Trophoblast cell (in vitro differentiated cells and primary cell): ENCODE data around the gene OPCML.
A peak's percentile ranks its signal among the peaks of the same experiment; 100 is the strongest.

ENCODE experiments used
- DNase-seq, 2 donors: peaks; one replicate each; pipeline ENCODE4 v3.0.0-alpha.2; 2016
- H2AFZ ChIP-seq: 2 replicates; pipeline ENCODE4 v1.6.1; 2013; ENCODE audit warnings: low read length, moderate library complexity, mild to moderate bottlenecking; ENCODE audit not compliant: insufficient read depth, poor library complexity
- H2AK5ac ChIP-seq: 2 replicates; pipeline ENCODE4 v1.6.1; 2013; ENCODE audit warnings: mild to moderate bottlenecking, low read length
- H2BK120ac ChIP-seq: 2 replicates; pipeline ENCODE4 v1.6.1; 2013; ENCODE audit warnings: low read length, mild to moderate bottlenecking, moderate library complexity; ENCODE audit not compliant: insufficient read depth, poor library complexity
- H2BK12ac ChIP-seq: 2 replicates; pipeline ENCODE4 v1.6.1; 2013; ENCODE audit warnings: mild to moderate bottlenecking, low read length, moderate library complexity
- H2BK5ac ChIP-seq: 2 replicates; pipeline ENCODE4 v1.6.1; 2013; ENCODE audit warnings: low read length, low read depth, moderate library complexity, mild to moderate bottlenecking; ENCODE audit not compliant: poor library complexity
- H3K14ac ChIP-seq: 2 replicates; pipeline ENCODE4 v1.6.1; 2013; ENCODE audit warnings: mild to moderate bottlenecking, low read length
- H3K18ac ChIP-seq: 2 replicates; pipeline ENCODE4 v1.6.1; 2013; ENCODE audit warnings: mild to moderate bottlenecking, low read length
- H3K23ac ChIP-seq: 2 replicates; pipeline ENCODE4 v1.6.1; 2013; ENCODE audit warnings: low read length
- H3K27ac ChIP-seq: 2 replicates; pipeline ENCODE4 v1.5.1; 2013; ENCODE audit warnings: low read depth, mild to moderate bottlenecking, inconsistent platforms, low read length, moderate library complexity
- H3K27me3 ChIP-seq: 2 replicates; pipeline ENCODE4 v1.6.1; 2013; ENCODE audit warnings: inconsistent platforms, mild to moderate bottlenecking, low read length, moderate library complexity; ENCODE audit not compliant: insufficient read depth
- H3K36me3 ChIP-seq, 2 experiments: 1 replicate in 1 of 2; 2 replicates in 1 of 2; pipeline ENCODE4 v1.6.1; 2013; ENCODE audit warnings: low read length in 2 of 2, mild to moderate bottlenecking in 2 of 2, moderate library complexity in 1 of 2; ENCODE audit not compliant: insufficient read depth in 2 of 2, control insufficient read depth in 1 of 2
- H3K4ac ChIP-seq: 2 replicates; pipeline ENCODE4 v1.6.1; 2013; ENCODE audit warnings: low read depth, mild to moderate bottlenecking, low read length, moderate library complexity
- H3K4me1 ChIP-seq, 2 experiments: 1 replicate in 1 of 2; 2 replicates in 1 of 2; pipeline ENCODE4 v1.6.1; 2013; ENCODE audit warnings: low read length in 2 of 2, mild to moderate bottlenecking in 2 of 2, moderate library complexity in 1 of 2; ENCODE audit not compliant: insufficient read depth in 2 of 2, control insufficient read depth in 1 of 2
- H3K4me2 ChIP-seq: 2 replicates; pipeline ENCODE4 v1.6.1; 2013; ENCODE audit warnings: inconsistent platforms, mild to moderate bottlenecking, low read length, moderate library complexity
- H3K4me3 ChIP-seq: 2 replicates; pipeline ENCODE4 v1.5.1; 2013; ENCODE audit warnings: mild to moderate bottlenecking, low read depth, low read length, inconsistent platforms
- H3K79me1 ChIP-seq: one replicate; pipeline ENCODE4 v1.6.1; 2013; ENCODE audit warnings: low read length
- H3K79me2 ChIP-seq: 2 replicates; pipeline ENCODE4 v1.6.1; 2013; ENCODE audit warnings: low read length, mild to moderate bottlenecking; ENCODE audit not compliant: control insufficient read depth, insufficient read depth, poor library complexity
- H3K9ac ChIP-seq: 2 replicates; pipeline ENCODE4 v1.6.1; 2013; ENCODE audit warnings: mild to moderate bottlenecking, low read length
- H3K9me3 ChIP-seq: 2 replicates; pipeline ENCODE4 v1.6.1; 2013; ENCODE audit warnings: low read depth, mild to moderate bottlenecking, control low read depth, inconsistent platforms, low read length; ENCODE audit not compliant: insufficient read depth
- H4K12ac ChIP-seq: 2 replicates; pipeline ENCODE4 v1.6.1; 2013; ENCODE audit warnings: low read depth, mild to moderate bottlenecking, low read length, moderate library complexity
- H4K8ac ChIP-seq: 2 replicates; pipeline ENCODE4 v1.6.1; 2013; ENCODE audit warnings: low read depth, mild to moderate bottlenecking, low read length, moderate library complexity
- H4K91ac ChIP-seq: one replicate; pipeline ENCODE4 v1.6.1; 2013; ENCODE audit warnings: low read depth, mild to moderate bottlenecking, low read length, moderate library complexity
- WGBS: extraction: QIAGEN DNeasy Blood & Tissue Kit; methylation state at CpG from one replicate; pipeline ENCODE4 v1.1.7; 2013; ENCODE audit warnings: missing lambda C conversion rate; ENCODE audit not compliant: insufficient read length, insufficient coverage; ENCODE audit errors: extremely low coverage; 5-methylcytosine and 5-hydroxymethylcytosine counted together

The OPCML gene

GRCh38 chr11:133519560-133519959 lies 12.7 kb downstream of the OPCML start:
- H2AK5ac ChIP-seq = no peak overlapping the region
- no peak overlapping the region for H3K4ac ChIP-seq
- H3K4me3 ChIP-seq = no peak overlapping the region
- no CpG with 5 or more reads among the region's 3 CpGs for WGBS
- H4K91ac ChIP-seq = no peak overlapping the region
- H3K14ac ChIP-seq = no peak overlapping the region
- no peak overlapping the region for H2BK12ac ChIP-seq
- no peak overlapping the region for H3K9ac ChIP-seq
- no peak for DNase-seq
- no peak overlapping the region for H3K27ac ChIP-seq
- H3K18ac ChIP-seq = no peak overlapping the region
- H3K4me2 ChIP-seq = no peak overlapping the region
- no peak overlapping the region for H2BK120ac ChIP-seq
- H3K79me2 ChIP-seq = no peaks in the 10 kb centered on the region
- H2BK5ac ChIP-seq = no peak overlapping the region
- H3K36me3 ChIP-seq = no peaks in the 10 kb centered on the region
- no peak overlapping the region for H3K23ac ChIP-seq
- peaks cover 0 to 5% of the 10 kb centered on the region in 2 experiments for H3K4me1 ChIP-seq
- H3K79me1 ChIP-seq = no peaks in the 10 kb centered on the region
- no peaks in the 10 kb centered on the region for H3K27me3 ChIP-seq
- no peak overlapping the region for H4K8ac ChIP-seq
- no peak overlapping the region for H2AFZ ChIP-seq
- H3K9me3 ChIP-seq = peaks cover 3% of the 10 kb centered on the region
- H4K12ac ChIP-seq = no peak overlapping the region

GRCh38 chr11:133518702-133519264 lies 13.5 kb downstream of the OPCML start:
- WGBS = no CpG with 5 or more reads among the region's 7 CpGs
- peaks cover 3% of the 10 kb centered on the region for H3K9me3 ChIP-seq
- no peaks in the 10 kb centered on the region for H3K79me1 ChIP-seq

GRCh38 chr11:133516845-133517244 lies 15.5 kb downstream of the OPCML start:
- H3K18ac ChIP-seq = no peak overlapping the region
- H2BK5ac ChIP-seq = no peak overlapping the region
- no peak overlapping the region for H3K27ac ChIP-seq
- no peak overlapping the region for H3K23ac ChIP-seq
- H4K91ac ChIP-seq = no peak overlapping the region
- H3K9ac ChIP-seq = no peak overlapping the region
- H2BK120ac ChIP-seq = no peak overlapping the region
- no peak overlapping the region for H2AFZ ChIP-seq
- H3K14ac ChIP-seq = no peak overlapping the region
- no peak for DNase-seq
- peaks cover 3% of the 10 kb centered on the region for H3K9me3 ChIP-seq
- H4K12ac ChIP-seq = no peak overlapping the region
- peaks cover 0 to 5% of the 10 kb centered on the region in 2 experiments for H3K4me1 ChIP-seq
- no CpG with 5 or more reads among the region's 8 CpGs for WGBS
- no peak overlapping the region for H3K4me2 ChIP-seq
- no peak overlapping the region for H2BK12ac ChIP-seq
- no peak overlapping the region for H2AK5ac ChIP-seq
- H3K79me2 ChIP-seq = no peaks in the 10 kb centered on the region
- no peak overlapping the region for H3K4ac ChIP-seq
- no peak overlapping the region for H3K4me3 ChIP-seq
- H3K27me3 ChIP-seq = no peaks in the 10 kb centered on the region
- no peaks in the 10 kb centered on the region for H3K36me3 ChIP-seq
- H3K79me1 ChIP-seq = no peaks in the 10 kb centered on the region
- no peak overlapping the region for H4K8ac ChIP-seq

More at GRCh38 chr11:133518702-133519264, 13.5 kb downstream of the OPCML start:
- peaks cover 0 to 5% of the 10 kb centered on the region in 2 experiments for H3K4me1 ChIP-seq
- no peak overlapping the region for H2AK5ac ChIP-seq
- no peak overlapping the region for H3K4me2 ChIP-seq
- H4K91ac ChIP-seq = no peak overlapping the region
- H3K18ac ChIP-seq = no peak overlapping the region
- H3K23ac ChIP-seq = no peak overlapping the region
- no peak for DNase-seq
- H4K12ac ChIP-seq = no peak overlapping the region
- H3K9ac ChIP-seq = no peak overlapping the region
- H2BK120ac ChIP-seq = no peak overlapping the region
- no peak overlapping the region for H3K4me3 ChIP-seq
- no peaks in the 10 kb centered on the region for H3K36me3 ChIP-seq
- no peak overlapping the region for H3K14ac ChIP-seq
- no peaks in the 10 kb centered on the region for H3K79me2 ChIP-seq
- no peak overlapping the region for H4K8ac ChIP-seq
- peak overlapping the region; percentile 52 for H2AFZ ChIP-seq
- no peaks in the 10 kb centered on the region for H3K27me3 ChIP-seq
- H2BK12ac ChIP-seq = no peak overlapping the region
- H3K4ac ChIP-seq = no peak overlapping the region
- H2BK5ac ChIP-seq = no peak overlapping the region
- H3K27ac ChIP-seq = no peak overlapping the region

GRCh38 chr11:133515107-133515506 lies 17.2 kb downstream of the OPCML start:
- Histone ChIP-seq H3K18ac (no peak overlapping the region), H4K8ac (no peak overlapping the region), H2BK120ac (no peak overlapping the region), H3K27me3 (no peaks in the 10 kb centered on the region), H4K12ac (no peak overlapping the region), H4K91ac (no peak overlapping the region), H2AK5ac (no peak overlapping the region), H3K4ac (no peak overlapping the region), H3K14ac (no peak overlapping the region), H2BK5ac (no peak overlapping the region), H3K9me3 (peaks cover 3% of the 10 kb centered on the region), H3K79me2 (no peaks in the 10 kb centered on the region), H2BK12ac (no peak overlapping the region), H3K79me1 (no peaks in the 10 kb centered on the region), H2AFZ (no peak overlapping the region), H3K4me3 (no peak overlapping the region), H3K9ac (no peak overlapping the region), H3K4me2 (no peak overlapping the region), H3K36me3 (no peaks in the 10 kb centered on the region), H3K23ac (no peak overlapping the region), H3K27ac (no peak overlapping the region), H3K4me1 (peaks cover 0 to 5% of the 10 kb centered on the region in 2 experiments)
- WGBS = no CpG with 5 or more reads among the region's 2 CpGs
- no peak for DNase-seq
